Activated T-helper 2 cell treated with anti-CD3 and anti-CD28 coated beads, Interferon-gamma antibody, Interleukin-2, Interleukin-4, amounts not matched to agents 10 μg/mL and 5 μg/mL and 100 μg/mL, durations not matched to agents 14 hours and 24 hours and 36 hours (primary cell): Measurements from ENCODE around the gene TRIM33. TPM values are rescaled to one million over a fixed set of nuclear protein-coding genes. Genes with fewer than 3 reads are reported as not detected.
"Not testable (repeated sequence)": the region's sequence is repeated elsewhere in the genome, so short reads cannot be mapped to it uniquely, and the experiment has no call there.

ENCODE experiments used
- DNase-seq: peaks from one replicate; pipeline ENCODE4 v3.0.0; 2021; ENCODE audit warnings: low spot score
- H3K27ac Mint-ChIP-seq: one replicate; pipeline ENCODE4 v1.8.0; 2021; ENCODE audit warnings: mixed read lengths
- H3K27me3 Mint-ChIP-seq: one replicate; pipeline ENCODE4 v1.8.0; 2021; ENCODE audit warnings: low read depth, mixed read lengths
- H3K36me3 Mint-ChIP-seq: one replicate; pipeline ENCODE4 v1.8.0; 2021; ENCODE audit warnings: low read depth, mixed read lengths
- H3K4me1 Mint-ChIP-seq: one replicate; pipeline ENCODE4 v1.8.0; 2021; ENCODE audit warnings: low read depth, mixed read lengths
- H3K4me3 Mint-ChIP-seq: one replicate; pipeline ENCODE4 v1.8.0; 2021; ENCODE audit warnings: low read depth, mild to moderate bottlenecking, moderate library complexity, mixed read lengths
- H3K9me3 Mint-ChIP-seq: one replicate; pipeline ENCODE4 v1.8.0; 2021; ENCODE audit warnings: mixed read lengths
- intact Hi-C: fragments of 100-400 bp; cut with micrococcal nuclease; formaldehyde crosslinking; loops from one replicate; pipeline ENCODE4 v1.15.1; 2023
- total RNA-seq: library from RNA; stranded (reverse); gene quantifications from 2 replicates; pipeline ENCODE4 v1.2.3, GENCODE V29; 2022

TRIM33 gene
- total RNA-seq, 1 donor from 2014 or later = 44.7 TPM

DNA sequence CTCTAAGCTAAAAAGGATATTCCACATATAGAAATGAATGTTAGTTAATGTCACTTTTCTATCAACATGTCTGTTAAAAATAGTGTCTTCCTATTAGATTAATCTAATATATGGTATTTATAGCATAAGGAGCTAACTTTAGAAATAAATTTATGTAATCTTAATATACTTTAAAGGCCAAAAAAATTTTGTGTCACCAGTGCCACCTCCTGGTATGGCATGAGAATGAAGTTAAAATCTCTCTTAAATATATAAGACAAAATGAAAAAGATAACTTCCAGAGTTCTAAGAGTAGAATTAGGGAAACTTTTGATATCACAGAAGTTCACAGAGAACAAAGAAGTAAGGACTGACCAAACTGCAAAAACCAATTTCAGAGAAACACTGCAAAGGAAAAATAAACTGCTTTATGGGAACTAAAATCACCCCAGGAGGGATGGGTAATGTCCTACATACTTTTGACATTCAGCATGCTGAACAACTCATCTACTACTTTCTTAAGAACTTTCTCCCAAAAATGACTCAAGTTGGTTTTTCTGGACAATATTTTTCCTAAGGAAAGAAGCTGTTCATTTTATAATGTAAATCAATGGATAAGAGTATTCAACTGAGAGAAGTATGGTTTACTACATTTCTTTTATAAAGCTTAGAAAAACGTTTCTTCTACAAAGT, 82.8 kb downstream of the TRIM33 start:
- Mint-ChIP-seq H3K27me3 (no peaks in the 10 kb centered on the region), H3K4me1 (peaks cover 9% of the 10 kb centered on the region), H3K9me3 (no peaks in the 10 kb centered on the region), H3K27ac (no peak overlapping the region), H3K36me3 (peaks cover 52% of the 10 kb centered on the region), H3K4me3 (no peak overlapping the region)
- DNase-seq = no peak
- intact Hi-C loops = loop anchor here (2.0 kb wide), 1 partner anchor 81 kb away; no protein-coding TSS in a partner anchor

DNA sequence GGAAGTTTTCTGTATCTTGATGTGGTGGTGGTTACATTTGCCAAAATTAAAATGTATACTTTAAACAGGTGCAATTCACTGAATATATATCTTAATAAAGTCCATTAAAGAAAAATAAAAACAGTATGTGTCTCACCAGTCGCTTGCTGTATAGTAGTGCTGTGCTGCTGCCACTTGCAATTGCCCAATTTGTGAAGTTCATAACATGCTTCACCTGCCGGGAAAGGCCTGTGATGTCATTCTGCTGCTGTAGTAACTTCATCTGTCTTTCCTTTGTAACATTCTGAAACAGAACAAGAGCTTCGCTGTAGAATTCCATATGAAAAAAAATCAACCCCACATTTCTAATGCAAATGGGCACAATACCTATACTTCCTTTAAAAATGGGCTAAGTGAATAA, 83.4 kb downstream of the TRIM33 start:
- Mint-ChIP-seq H3K9me3 (no peaks in the 10 kb centered on the region), H3K27me3 (no peaks in the 10 kb centered on the region), H3K27ac (no peak overlapping the region), H3K36me3 (peaks cover 49% of the 10 kb centered on the region), H3K4me1 (peaks cover 9% of the 10 kb centered on the region), H3K4me3 (no peak overlapping the region)
- intact Hi-C loops = loop anchor here (2.0 kb wide), 1 partner anchor 81 kb away; no protein-coding TSS in a partner anchor
- no peak for DNase-seq

DNA sequence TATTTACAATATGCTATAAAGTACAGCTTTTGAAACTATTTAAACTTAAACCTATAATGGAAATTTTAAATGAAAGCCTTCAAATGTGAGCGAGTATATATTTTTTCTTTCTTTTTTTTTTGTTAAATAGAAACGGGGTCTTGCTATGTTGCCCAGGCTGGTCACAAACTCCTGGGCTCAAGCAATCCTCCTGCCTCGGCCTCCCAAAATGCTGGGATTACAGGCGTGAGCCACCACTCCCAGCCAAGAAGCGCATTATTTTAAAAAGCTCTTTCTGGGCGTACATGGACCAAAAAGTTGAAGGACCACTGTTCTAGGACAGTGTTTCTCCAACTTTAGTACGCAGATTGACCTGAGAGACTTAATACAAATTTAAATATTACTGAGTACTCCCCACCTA, 87.5 kb downstream of the TRIM33 start:
- DNase-seq = no peak
- Mint-ChIP-seq H3K9me3 (no peaks in the 10 kb centered on the region), H3K36me3 (peaks cover 72% of the 10 kb centered on the region), H3K27ac (no peak overlapping the region), H3K27me3 (no peaks in the 10 kb centered on the region), H3K4me1 (peaks cover 3% of the 10 kb centered on the region), H3K4me3 (no peak overlapping the region)
- intact Hi-C loops = no loop called here

DNA sequence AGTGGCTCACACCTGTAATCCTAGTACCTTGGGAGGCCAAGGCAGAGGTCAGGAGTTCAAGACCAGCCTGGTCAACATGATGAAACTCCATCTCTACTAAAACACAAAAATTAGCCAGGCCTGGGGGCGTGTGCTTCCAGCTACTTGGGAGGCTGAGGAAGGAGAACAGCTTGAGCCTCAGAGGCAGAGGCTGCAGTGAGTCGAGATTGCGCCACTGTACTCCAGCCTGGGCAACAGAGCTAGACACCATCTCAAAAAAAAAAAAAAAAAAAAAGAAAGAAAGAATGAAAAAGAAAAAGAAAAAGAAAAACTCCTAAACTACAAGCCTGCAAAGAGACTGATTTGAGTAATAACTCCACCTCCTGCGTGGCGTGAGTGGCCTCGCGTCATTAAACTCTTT, 92.1 kb downstream of the TRIM33 start:
- H3K9me3 Mint-ChIP-seq, H3K27me3 Mint-ChIP-seq, intact Hi-C loops, H3K27ac Mint-ChIP-seq, H3K4me1 Mint-ChIP-seq, DNase-seq, H3K4me3 Mint-ChIP-seq: not testable (repeated sequence)
- peaks cover 68% of the 10 kb centered on the region for H3K36me3 Mint-ChIP-seq

DNA sequence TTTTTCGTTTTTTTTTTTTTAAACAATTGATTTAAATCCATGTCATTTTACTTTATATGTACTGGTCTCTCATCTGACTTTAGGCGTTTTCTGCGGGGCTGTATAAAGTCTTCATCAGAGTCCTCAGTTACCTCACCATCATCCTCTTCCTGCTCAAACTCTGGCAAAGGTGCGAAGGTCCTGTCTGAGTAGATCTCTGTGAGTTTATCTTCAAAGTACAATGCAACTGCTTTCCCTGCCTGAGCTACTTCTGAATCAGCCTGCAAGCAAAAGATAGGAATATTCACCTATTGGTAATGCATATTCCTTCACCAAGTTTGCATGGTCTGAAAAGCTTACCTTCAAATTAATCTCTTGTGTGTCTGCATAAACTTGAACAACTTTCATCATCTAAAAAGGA, 113.4 kb downstream of the TRIM33 start:
- Mint-ChIP-seq H3K36me3 (peaks cover 62% of the 10 kb centered on the region), H3K4me3 (no peak overlapping the region), H3K27me3 (no peaks in the 10 kb centered on the region), H3K9me3 (no peaks in the 10 kb centered on the region), H3K27ac (no peak overlapping the region), H3K4me1 (no peaks in the 10 kb centered on the region)
- DNase-seq = no peak
- intact Hi-C loops = no loop called here

DNA sequence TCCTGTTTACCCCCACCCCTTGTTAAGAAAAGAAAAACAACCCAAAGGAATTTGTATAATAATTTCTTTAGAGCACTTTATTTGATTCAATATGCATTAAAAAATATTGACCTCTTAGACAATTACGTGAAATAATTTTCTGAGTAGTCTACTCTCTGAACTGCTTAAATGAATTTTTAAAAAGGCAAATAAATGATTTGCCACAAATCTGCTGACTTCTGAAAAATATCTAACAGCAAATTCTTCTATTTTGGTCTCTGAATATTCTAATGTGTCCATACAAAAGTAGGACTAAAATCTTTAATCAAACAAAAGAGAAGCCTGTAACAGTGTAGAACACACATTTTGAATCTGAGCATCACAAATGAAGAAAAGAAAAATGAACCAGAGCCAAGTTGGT, 115.1 kb downstream of the TRIM33 start:
- H3K4me1 Mint-ChIP-seq = peaks cover 4% of the 10 kb centered on the region
- H3K27ac Mint-ChIP-seq = no peak overlapping the region
- intact Hi-C loops = no loop called here
- no peak for DNase-seq
- H3K27me3 Mint-ChIP-seq = no peaks in the 10 kb centered on the region
- H3K36me3 Mint-ChIP-seq = peaks cover 61% of the 10 kb centered on the region
- H3K4me3 Mint-ChIP-seq = no peak overlapping the region
- no peaks in the 10 kb centered on the region for H3K9me3 Mint-ChIP-seq

DNA sequence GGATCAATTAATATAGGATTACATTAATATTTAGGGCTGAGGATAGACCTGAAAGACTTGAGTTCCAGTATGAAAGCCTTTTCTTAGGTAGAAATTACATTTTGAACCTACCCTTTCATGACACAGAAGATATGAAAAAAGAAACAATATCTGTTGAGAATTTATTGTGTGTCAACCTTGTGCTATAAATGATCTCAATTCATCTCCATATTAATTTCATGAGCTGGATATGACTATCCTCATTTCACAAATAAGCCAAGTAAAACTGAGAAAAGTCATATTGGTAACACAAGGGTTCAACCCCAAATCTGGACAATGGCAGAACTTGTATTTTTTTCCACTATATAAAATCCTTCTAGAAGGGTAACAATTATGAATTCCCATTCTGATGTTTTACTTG, 120.0 kb downstream of the TRIM33 start:
- Mint-ChIP-seq H3K4me1 (peaks cover 4% of the 10 kb centered on the region), H3K4me3 (no peak overlapping the region), H3K27ac (no peak overlapping the region), H3K27me3 (no peaks in the 10 kb centered on the region), H3K9me3 (peaks cover 15% of the 10 kb centered on the region), H3K36me3 (peaks cover 55% of the 10 kb centered on the region)
- DNase-seq = no peak
- intact Hi-C loops = no loop called here

DNA sequence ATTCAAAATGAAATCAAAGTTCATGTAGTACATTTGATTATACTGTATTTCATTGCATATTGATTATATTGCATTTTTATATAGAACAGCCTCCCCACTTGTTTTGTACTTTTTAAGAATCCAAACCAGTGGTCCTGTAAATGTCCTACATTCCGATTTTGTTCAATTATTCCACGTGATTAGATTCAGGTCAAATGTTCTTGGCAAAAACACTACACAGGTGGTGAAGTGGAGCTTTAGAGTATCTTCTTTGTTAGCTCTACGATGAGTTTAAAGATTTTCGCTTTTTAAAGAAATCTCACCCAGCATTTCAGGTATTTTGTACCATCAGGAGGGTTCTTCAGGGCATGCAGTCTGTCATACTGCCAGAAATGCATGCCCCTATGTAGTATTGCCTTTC, 120.6 kb downstream of the TRIM33 start:
- peaks cover 53% of the 10 kb centered on the region for H3K36me3 Mint-ChIP-seq
- no peaks in the 10 kb centered on the region for H3K27me3 Mint-ChIP-seq
- H3K27ac Mint-ChIP-seq = no peak overlapping the region
- intact Hi-C loops = no loop called here
- H3K4me3 Mint-ChIP-seq = no peak overlapping the region
- H3K4me1 Mint-ChIP-seq = peaks cover 4% of the 10 kb centered on the region
- no peak for DNase-seq
- peaks cover 20% of the 10 kb centered on the region for H3K9me3 Mint-ChIP-seq

DNA sequence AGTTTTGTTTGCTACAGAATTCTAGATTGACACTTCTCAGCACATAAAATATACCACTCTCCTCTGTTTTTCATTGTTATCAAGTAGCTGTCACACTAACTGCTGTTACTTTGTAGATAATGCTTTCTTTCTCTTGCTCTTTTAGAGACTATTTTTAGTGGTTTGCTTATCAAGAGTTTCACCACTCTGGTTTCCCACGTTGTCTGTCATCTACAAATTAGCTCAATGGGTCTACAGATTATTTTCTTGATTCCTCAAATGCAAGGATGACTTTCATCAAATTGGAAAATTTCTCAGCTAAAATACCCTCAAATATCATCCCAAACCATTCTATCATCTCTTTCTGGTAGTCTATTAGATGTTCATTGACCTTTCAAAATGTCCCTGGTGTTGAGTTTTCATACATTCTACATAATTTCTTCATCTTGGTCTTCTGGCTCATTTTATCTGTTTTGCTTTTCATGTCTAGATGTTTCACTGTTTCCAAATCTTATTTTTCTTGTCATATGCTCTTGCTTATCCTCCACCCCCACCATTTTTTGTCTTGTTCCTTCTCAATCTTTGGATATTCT, 122.5 kb downstream of the TRIM33 start:
- H3K27me3 Mint-ChIP-seq = no peaks in the 10 kb centered on the region
- DNase-seq = no peak
- H3K4me1 Mint-ChIP-seq = peaks cover 4% of the 10 kb centered on the region
- H3K9me3 Mint-ChIP-seq = peaks cover 30% of the 10 kb centered on the region
- H3K4me3 Mint-ChIP-seq = no peak overlapping the region
- intact Hi-C loops = no loop called here
- no peak overlapping the region for H3K27ac Mint-ChIP-seq
- H3K36me3 Mint-ChIP-seq = peaks cover 40% of the 10 kb centered on the region

DNA sequence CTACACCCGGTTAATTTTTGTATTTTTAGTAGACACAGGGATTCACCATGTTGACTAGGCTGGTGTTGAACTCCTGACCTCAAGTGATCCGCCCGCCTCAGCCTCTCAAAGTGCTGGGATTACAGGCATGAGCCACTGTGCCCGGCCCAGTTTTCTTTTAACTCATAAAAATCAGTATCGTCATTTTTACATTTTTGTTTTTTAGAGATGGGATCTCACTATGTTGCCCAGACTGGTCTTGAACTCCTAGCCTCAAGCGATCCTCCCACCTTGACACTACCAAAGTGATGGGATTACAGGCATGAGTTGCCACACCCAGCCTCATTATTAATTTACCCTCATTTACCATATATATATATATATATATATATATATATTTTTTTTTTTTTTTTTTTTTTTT, 123.4 kb downstream of the TRIM33 start:
- H3K27ac Mint-ChIP-seq, DNase-seq, intact Hi-C loops, H3K4me3 Mint-ChIP-seq, H3K27me3 Mint-ChIP-seq, H3K4me1 Mint-ChIP-seq: not testable (repeated sequence)
- Mint-ChIP-seq H3K36me3 (peaks cover 40% of the 10 kb centered on the region), H3K9me3 (peaks cover 30% of the 10 kb centered on the region)

DNA sequence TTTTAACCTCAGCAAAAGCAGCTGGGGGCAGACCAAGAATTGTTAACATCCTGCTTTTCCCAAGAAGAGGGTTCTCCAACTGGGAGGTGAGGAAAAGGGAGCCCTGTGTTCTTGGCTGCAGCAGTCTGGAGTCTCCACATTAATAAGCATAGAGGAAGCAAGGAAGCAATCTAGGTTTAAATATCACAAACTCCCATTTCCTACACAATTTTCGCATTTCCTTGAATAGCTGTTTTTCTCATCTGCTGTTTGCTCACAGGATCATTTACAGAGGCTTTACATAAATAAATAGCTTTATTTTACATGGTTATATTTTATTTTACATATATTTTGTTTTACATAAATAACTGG, 124.0 kb downstream of the TRIM33 start:
- peaks cover 4% of the 10 kb centered on the region for H3K4me1 Mint-ChIP-seq
- H3K27ac Mint-ChIP-seq = no peak overlapping the region
- H3K4me3 Mint-ChIP-seq = no peak overlapping the region
- intact Hi-C loops = no loop called here
- H3K27me3 Mint-ChIP-seq = no peaks in the 10 kb centered on the region
- H3K9me3 Mint-ChIP-seq = peaks cover 30% of the 10 kb centered on the region
- DNase-seq = no peak
- H3K36me3 Mint-ChIP-seq = peaks cover 35% of the 10 kb centered on the region

DNA sequence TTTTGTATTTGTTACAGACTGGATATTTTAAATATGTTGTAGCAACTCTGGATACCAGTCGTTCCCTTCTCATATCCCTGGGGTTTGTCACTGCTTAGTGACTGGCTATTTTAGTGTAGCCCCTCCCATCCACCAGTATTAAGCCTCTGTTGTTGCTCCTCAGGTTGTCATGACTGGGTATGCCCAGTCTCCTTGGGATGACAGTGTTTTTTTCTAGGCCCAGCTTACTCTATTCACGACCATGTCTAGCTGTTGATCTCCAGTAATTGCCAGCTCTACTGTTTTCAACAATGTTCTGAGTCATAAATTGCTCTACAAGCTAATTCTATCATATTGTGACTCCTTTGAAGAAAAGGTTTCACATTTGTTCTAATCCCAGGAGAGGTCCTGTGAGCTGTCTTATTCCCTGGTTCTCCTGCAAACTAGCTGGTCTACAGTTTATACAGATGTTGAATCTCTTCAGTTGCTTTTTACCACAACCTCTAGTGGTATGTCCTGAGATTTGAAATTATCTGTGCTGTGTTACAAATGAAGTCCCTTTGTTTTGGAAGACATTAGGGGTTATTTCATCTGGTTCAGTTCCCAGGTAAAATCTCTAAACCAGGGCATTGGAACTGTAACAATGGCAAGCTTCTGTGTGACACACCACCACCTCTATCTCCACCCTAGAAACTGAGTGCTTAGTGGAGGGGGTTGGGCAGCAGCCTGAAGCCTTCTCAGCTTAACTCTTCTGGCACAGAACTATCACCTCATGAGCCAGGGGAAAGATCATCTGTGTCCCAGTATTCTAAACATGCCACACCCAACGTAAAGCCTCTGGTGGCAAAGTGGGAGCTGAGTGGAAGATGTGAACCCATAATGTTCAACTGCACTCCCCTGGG, 124.6 kb downstream of the TRIM33 start:
- intact Hi-C loops = no loop called here
- no peak for DNase-seq
- Mint-ChIP-seq H3K4me3 (no peak overlapping the region), H3K9me3 (peaks cover 30% of the 10 kb centered on the region), H3K27ac (no peak overlapping the region), H3K27me3 (no peaks in the 10 kb centered on the region), H3K36me3 (peaks cover 29% of the 10 kb centered on the region), H3K4me1 (peaks cover 1% of the 10 kb centered on the region)

DNA sequence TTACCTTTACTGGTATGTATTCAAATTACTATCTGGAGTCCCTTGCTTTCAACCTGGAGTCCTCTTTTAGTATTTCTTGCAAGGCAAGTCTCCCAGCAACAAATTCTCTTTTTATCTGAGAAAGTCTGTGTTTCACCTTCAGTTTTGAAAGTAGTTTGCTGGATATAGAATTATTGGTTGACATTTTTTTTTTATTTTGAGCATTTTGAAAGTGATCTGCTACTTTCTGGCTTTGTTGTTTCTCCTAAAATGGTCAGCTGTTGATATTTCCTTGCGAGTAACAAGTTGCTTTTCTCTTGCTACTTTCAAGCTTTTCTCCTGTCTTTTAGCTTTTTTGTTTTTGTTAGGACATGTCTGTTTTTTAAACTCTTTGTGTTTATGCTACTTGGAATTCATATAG, 126.1 kb downstream of the TRIM33 start:
- H3K4me3 Mint-ChIP-seq = no peak overlapping the region
- peaks cover 34% of the 10 kb centered on the region for H3K9me3 Mint-ChIP-seq
- intact Hi-C loops = no loop called here
- no peak for DNase-seq
- no peaks in the 10 kb centered on the region for H3K27me3 Mint-ChIP-seq
- no peak overlapping the region for H3K27ac Mint-ChIP-seq
- peaks cover 17% of the 10 kb centered on the region for H3K36me3 Mint-ChIP-seq
- no peaks in the 10 kb centered on the region for H3K4me1 Mint-ChIP-seq
